Germinal center (tissue), 1 donor: Measurements from ENCODE around the gene YWHAG.
"Not testable (repeated sequence)": the region's sequence is repeated elsewhere in the genome, so short reads cannot be mapped to it uniquely, and the experiment has no call there.

Source experiments
- DNase-seq: peaks from one replicate; pipeline ENCODE4 v3.0.0; 2012; ENCODE audit warnings: mixed read lengths, low spot score

YWHAG gene

DNA sequence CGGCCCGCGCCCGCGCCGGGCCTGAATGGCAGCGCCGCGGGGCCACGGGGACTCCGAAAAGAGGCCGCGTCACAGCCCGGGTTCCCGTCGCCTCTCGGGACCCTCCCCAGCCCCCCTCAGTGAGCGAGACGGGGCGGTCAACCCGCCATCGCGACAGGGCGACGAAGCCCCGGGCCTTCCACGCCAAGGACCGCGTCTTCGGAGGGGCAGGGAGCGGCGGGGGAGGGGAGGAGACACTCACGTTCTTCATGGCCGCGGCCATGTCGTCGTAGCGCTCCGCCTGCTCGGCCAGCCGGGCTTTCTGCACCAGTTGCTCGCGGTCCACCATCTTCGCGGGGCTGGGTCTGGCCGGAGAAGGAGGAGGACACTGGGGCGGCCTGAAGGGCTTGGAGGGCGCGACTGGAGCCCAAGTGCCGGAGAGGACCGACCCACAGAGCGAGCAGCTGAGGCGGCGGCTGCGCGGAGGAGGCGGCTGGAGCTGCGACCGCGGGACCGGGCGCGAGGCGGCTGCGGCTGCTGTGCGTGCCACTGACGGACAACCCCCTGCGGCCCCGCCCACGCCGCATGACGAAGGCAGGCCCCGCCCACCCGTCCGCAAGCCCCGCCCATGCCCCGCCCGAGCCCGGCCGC, at the start of gene YWHAG:
TSS of gene YWHAG (minus strand) at position 511 of the 630 bp plus-strand sequence. CDS start at position 328, 183 bp downstream.
- peak; percentile 90 for DNase-seq

GRCh38 chr7:76408121-76408560, 49.4 kb upstream of the YWHAG start:
- no peak for DNase-seq

- DNase-seq, result no peak
These were observed 48.9 kb upstream of the YWHAG start for GRCh38 chr7:76407718-76408117.

- DNase-seq, result no peak
These were observed 46.9 kb upstream of the YWHAG start for GRCh38 chr7:76405738-76406137.

DNA sequence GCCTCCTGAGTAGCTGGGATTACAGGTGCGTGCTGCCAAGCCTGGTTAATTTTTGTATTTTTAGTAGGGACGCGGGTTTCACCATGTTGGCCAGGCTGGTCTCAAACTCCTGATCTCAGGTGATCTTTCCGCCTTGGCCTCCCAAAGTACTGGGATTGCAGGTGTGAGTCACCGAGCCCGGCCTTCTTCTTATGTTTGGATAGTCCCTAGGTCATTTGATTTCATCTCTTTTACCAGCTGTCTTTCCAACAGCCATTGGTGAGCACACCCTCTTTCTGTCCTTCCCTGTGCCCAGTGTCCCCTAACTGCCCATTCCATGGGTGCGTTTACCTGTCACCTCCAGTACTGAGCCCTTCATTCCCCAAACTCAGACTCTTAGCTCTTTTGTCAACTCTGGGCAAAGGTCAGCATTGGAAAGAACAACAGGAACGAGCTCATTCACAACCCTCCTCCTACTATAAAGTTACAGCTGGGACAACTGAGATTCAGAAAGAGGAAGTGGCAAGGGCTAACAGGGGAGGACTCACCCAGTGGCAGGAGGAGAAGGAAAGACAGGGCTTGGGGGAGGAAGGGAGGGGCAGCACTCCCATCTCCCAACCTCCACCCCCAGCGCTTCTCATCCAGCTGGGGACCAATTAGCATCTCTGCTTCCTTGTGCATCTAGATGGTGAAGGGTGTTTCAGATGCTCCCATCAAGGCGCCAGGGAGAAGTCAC, 45.1 kb upstream of the YWHAG start:
- DNase-seq, result no peak

- not testable (repeated sequence) for DNase-seq
These were observed 44.3 kb upstream of the YWHAG start for GRCh38 chr7:76403097-76403496.

GRCh38 chr7:76400248-76400647, 41.5 kb upstream of the YWHAG start:
- DNase-seq, result no peak

DNA sequence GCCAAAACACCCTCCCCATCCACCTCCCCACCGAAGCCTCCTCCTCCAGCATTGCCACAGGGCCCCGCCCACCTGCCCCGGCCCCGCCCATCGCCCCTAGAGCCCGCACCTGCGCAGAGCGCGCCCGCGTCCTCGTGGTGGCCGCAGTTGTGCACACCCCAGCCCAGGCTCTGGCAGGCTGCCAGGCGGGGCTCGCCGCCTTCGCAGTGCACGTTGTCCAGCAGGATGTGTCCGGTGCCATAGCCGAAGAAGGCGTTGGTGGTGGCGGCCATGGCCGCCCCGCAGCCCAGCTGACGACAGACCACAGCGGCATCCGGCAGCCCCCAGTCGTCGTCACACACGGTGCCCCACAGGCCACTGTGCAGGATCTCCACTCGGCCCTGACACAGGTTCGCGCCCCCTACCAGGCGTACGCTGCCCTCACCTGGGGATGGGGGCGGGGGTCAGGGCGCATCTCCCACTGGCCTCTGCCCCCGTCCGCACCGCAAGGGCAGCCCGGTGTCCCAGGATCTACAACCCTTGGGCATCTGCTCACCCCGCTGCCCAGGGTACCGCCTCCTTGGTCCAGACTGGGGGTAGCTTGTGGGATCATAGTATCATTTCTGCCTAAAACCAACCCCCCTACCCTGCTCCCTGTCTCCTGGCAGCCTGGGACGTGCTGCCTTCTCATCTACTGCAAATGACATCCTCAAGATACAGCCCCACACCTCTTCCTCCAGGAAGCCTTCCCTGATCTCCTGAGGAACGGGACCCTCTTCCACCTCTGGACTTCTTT, 38.8 kb upstream of the YWHAG start:
- DNase-seq, result peak; percentile 88

DNA sequence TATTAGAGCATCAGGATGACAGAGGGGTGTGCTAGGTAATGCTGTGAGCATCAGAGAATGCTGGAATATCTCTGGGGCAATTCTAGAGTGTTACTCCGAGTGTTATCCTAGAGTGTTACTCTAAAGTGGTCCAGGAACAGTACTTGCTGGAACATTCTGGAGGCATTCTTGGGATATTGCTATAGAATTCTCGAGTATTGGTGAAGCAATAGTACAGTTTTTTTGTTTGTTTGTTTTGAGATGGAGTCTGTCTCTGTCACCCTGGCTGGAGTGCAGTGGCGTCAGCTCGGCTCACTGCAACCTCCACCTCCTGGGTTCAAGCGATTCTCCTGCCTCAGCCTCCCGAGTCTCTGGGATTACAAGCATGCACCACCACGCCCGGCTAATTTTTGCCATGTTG, 38.1 kb upstream of the YWHAG start:
- no peak for DNase-seq

- DNase-seq, result no peak
These were observed 37.4 kb upstream of the YWHAG start for GRCh38 chr7:76395965-76396726.

GRCh38 chr7:76395605-76395964, 36.8 kb upstream of the YWHAG start:
- not testable (repeated sequence) for DNase-seq

GRCh38 chr7:76394957-76395356, 36.2 kb upstream of the YWHAG start:
- no peak for DNase-seq

DNA sequence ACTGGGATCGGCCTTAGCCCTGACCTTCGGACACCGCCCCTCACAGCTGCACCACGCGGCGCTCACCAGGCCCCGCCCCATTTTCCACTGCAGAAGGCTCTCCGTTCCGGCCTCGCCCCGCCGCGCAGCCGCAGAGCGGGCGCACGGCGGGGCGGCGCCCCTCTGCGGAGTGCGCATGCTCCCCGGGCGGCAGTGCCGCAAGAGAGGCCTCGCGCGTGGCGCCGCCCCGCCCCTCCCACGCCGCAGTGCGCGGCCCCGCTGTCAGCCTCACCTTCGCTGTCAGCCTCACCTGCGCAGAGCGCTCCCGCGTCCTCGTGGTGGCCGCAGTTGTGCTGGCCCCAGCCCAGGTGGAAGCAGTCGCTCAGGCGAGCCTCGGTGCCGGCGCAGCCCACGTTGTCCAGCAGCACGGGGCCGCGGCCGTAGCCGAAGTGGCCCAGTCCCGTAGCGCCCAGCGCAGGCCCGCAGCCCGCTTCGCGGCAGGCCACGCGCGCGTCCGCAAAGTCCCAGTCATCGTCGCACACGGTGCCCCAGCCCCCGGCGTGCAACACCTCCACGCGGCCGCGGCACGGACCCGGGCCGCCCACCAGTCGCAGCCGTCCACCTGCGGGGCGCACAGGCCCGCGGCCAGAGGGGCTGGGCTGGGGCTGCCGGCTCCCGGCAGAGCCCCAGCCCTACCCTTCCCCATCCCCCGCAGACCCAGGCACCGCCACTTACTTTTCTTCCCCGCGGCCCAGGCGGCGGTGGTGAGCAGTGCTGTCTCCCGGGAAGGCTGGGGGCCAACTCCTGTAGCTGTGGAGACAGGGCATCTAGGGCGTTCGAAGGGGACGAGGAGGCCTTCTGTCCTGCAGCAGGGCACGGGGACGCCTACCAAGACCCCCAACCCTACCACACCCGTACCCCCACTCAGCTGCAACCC, 34.6 kb upstream of the YWHAG start:
- peak; percentile 98 for DNase-seq

DNA sequence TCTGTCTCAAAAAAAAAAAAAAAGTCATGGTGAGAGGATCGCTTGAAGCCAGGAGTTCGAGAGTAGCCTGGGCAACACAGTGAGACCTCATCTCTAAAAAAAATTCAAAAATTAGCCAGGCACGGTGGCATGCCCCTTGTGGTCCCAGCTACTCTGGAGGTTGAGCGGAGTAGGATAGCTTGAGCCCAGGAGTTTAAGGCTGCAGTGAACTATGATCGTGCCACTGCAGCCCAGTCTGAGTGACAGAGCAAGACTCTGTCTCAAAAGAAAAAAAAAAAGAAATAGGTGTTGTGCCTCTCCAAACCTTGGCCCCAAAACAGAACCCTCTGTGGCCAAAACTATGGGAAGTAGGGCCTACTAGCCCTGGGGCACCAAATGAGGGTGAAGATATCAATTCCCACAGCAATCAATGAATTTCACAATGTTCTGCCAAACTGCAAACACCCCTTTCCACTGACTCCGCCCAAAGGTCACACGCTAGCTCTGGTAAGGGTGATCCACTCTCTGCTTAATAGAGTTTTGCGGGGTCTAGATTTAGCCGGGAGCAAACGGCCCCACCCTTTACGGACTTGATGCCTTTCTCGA, 33.8 kb upstream of the YWHAG start:
- no peak for DNase-seq

GRCh38 chr7:76390092-76390491, 31.3 kb upstream of the YWHAG start:
- DNase-seq, result no peak

GRCh38 chr7:76387789-76388188, 29.0 kb upstream of the YWHAG start:
- DNase-seq, result not testable (repeated sequence)

DNA sequence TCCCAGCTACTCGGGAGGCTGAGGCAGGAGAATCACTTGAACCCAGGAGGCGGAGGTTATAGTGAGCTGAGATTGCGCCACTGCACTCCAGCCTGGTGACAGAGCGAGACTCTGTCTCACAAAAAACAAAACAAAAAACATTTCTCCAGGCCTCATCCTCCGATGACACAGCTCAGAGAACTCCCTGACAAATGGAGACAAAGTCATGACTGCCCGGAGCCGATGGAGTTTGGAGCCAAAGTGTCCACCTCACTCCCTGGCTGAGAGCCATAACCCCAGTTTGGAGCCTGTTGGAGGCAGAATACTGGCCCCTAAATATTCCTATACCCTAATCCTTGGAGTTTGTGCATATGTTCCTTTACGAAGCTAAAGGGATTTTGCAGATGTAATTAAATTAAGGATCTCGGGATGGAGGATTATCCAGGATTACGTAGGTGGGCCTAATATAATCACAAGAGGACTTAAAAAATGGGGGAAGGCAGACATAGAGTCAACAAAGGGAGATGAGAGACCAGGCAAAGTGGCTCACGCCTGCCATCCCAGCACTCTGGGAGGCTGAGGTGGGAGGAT, 28.0 kb upstream of the YWHAG start:
- no peak for DNase-seq

- no peak for DNase-seq
These were observed 24.5 kb upstream of the YWHAG start for GRCh38 chr7:76383089-76383944.

GRCh38 chr7:76381814-76382213, 23.0 kb upstream of the YWHAG start:
- DNase-seq, result no peak

DNA sequence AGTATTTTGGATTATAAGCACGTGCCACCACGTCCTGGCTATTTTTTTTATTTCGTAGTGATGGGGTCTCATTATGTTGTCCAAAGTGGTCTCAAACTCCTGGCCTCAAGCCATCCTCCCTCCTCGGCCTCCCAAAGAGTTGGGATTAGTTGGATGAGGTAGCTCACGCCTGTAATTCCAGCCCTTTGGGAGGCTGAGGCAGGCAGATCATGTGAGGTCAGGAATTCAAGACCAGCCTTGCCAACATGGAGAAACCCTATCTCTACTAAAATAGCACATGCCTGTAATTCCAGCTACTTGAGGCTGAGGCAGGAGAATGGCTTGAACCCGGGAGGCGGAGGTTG, 21.8 kb upstream of the YWHAG start:
- no peak for DNase-seq
